ENCODE results near the gene MS4A6A.

The MS4A6A gene

GRCh38 chr11:60184824-60185511 lies 2.1 kb upstream of the MS4A6A start:
- no peak for TF ChIP-seq CTCF (IDR thresholded peaks at IDR 0.05; ENCODE audit: unreplicated experiment in 3 of 3)
- Mint-ChIP-seq H3K9me3 (no peaks in the 10 kb centered on the region), H3K4me1 (no peaks in the 10 kb centered on the region), H3K4me3 (no peak overlapping the region), H3K36me3 (ENCODE audit: low read depth) (no peaks in the 10 kb centered on the region), H3K27me3 (ENCODE audit: low read depth) (no peaks in the 10 kb centered on the region), H3K27ac (no peak overlapping the region)

GRCh38 chr11:60183591-60184205 lies 815 bp upstream of the MS4A6A start:
- Mint-ChIP-seq H3K9me3 (no peaks in the 10 kb centered on the region), H3K4me1 (no peaks in the 10 kb centered on the region), H3K36me3 (ENCODE audit: low read depth) (no peaks in the 10 kb centered on the region), H3K27me3 (ENCODE audit: low read depth) (no peaks in the 10 kb centered on the region), H3K27ac (no peak overlapping the region), H3K4me3 (no peak overlapping the region)
- TF ChIP-seq CTCF (IDR thresholded peaks at IDR 0.05; ENCODE audit: unreplicated experiment in 3 of 3), result no peak

DNA sequence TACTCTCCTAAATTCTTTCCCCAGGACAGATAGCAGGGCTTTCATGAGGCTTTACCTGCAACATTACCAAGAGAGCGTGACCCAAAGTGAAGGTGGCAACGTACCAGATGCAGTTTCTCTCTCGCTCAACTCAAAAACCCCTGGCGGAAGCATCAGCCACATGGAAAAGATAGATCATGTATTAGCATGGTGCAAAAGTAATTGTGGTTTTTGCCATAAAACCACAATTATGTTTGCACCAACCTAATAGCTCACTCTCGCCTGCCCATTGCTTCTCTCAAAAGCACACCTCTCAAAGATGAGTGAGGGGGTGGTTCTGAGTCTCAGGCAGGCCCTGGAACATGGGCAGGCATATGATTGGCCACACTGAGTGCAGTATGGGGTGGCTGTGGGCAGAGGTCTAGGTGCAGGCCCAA lies 7.0 kb downstream of the MS4A6A start:
- Mint-ChIP-seq H3K36me3 (ENCODE audit: low read depth) (no peaks in the 10 kb centered on the region), H3K27me3 (ENCODE audit: low read depth) (no peaks in the 10 kb centered on the region), H3K4me3 (no peak overlapping the region), H3K4me1 (no peaks in the 10 kb centered on the region), H3K9me3 (no peaks in the 10 kb centered on the region), H3K27ac (no peak overlapping the region)
- no peak for TF ChIP-seq CTCF (IDR thresholded peaks at IDR 0.05; ENCODE audit: unreplicated experiment in 3 of 3)

DNA sequence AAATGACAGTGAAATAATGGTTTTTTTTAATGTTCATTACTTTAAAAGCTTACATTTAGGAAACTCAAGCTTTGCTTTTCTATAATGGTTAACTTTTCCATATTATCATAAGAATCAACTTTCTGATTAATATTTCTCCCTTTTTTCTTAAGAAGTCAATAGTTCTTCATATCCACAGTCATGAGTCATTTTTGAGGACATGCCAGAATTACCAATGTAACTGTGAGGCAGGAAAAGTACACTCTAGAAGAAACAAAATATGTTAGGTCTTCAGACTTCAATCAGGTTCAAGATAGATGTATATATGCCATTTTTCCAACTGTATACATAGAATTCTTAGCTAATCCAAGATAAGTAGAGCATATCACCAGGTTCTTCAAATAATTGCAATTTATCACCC lies 10.9 kb downstream of the MS4A6A start:
- H3K9me3 Mint-ChIP-seq, result peaks cover 17% of the 10 kb centered on the region
- no peaks in the 10 kb centered on the region for H3K27me3 Mint-ChIP-seq (ENCODE audit: low read depth)
- H3K27ac Mint-ChIP-seq, result no peak overlapping the region
- no peaks in the 10 kb centered on the region for H3K36me3 Mint-ChIP-seq (ENCODE audit: low read depth)
- no peak overlapping the region for H3K4me3 Mint-ChIP-seq
- TF ChIP-seq CTCF (IDR thresholded peaks at IDR 0.05; ENCODE audit: unreplicated experiment in 3 of 3), result no peak
- H3K4me1 Mint-ChIP-seq, result no peaks in the 10 kb centered on the region

DNA sequence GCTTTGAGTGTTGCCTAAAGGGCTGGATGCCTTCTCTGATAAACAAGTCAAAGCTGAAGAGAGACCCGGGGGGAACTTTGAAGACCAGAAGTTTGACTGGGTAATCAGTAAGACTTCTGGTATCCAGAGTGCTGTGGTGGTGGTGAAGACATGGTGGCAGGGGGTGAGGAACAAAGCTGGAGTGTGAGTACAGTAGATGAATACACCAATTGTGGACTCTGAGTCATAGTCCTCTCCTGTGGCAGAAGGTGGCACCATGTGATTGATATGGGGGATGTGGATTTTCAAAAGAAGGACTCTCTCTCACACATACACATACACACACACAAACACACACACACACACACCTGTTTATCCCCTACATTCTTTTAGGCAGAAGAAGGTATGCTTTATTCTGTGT lies 12.3 kb downstream of the MS4A6A start:
- H3K4me3 Mint-ChIP-seq, result no peak overlapping the region
- H3K27me3 Mint-ChIP-seq (ENCODE audit: low read depth), result no peaks in the 10 kb centered on the region
- no peaks in the 10 kb centered on the region for H3K4me1 Mint-ChIP-seq
- H3K36me3 Mint-ChIP-seq (ENCODE audit: low read depth), result no peaks in the 10 kb centered on the region
- TF ChIP-seq CTCF (IDR thresholded peaks at IDR 0.05; ENCODE audit: unreplicated experiment in 3 of 3), result no peak
- H3K27ac Mint-ChIP-seq, result no peak overlapping the region
- H3K9me3 Mint-ChIP-seq, result peaks cover 17% of the 10 kb centered on the region
